IPS-NIHi7 (cell line): ENCODE data around the gene ACAA1.

Source experiments
- DNase-seq: peaks from one replicate; pipeline ENCODE4 v3.0.0; 2012; ENCODE audit warnings: mixed read lengths; ENCODE audit errors: extremely low spot score

Gene ACAA1

DNA sequence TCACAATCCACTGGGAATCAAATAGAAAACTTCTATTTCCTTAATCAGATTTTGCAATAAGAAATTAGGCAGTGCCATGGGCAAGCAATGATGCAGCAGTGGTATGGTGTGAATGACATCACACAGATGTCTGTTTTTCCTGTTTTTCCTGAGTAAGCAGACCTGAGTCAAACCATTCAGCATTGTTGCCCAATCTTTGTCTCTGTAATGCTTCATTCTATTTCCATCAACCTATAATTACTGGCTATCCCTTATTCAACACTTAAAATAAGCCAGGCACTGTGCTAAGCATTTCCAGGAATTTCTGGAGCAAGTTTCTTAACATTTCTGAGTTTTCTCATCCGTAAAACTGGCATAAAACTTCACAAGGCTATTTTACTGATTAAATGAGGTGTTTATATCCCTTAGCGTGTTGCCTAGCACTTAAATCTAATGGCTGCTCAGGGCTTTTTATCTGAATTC lies 17.1 kb upstream of the ACAA1 start:
- no peak for DNase-seq

DNA sequence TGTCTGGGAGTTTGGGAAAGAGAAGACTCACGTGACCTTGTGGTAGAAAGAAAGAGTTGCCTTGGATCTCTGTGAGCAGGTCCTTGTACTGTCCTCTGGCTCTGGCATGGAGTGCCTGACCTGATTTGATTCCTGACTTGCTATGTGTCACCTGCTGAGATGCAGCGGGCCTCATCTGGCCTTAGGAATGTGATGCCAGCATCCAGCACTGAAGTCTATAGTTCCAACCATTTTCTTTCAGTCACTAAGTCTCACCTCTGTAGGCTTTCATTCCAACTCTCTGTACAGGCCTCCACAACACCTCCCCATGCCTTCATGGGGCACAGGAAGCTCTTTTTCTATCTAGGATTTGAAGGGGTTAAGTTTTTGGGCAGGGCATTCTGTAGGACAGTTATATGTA lies 16.3 kb upstream of the ACAA1 start:
- DNase-seq = no peak

- DNase-seq = no peak
These were observed 15.7 kb upstream of the ACAA1 start for GRCh38 chr3:38152609-38153008.

- DNase-seq = no peak
These were observed 14.8 kb upstream of the ACAA1 start for GRCh38 chr3:38151667-38152265.

DNA sequence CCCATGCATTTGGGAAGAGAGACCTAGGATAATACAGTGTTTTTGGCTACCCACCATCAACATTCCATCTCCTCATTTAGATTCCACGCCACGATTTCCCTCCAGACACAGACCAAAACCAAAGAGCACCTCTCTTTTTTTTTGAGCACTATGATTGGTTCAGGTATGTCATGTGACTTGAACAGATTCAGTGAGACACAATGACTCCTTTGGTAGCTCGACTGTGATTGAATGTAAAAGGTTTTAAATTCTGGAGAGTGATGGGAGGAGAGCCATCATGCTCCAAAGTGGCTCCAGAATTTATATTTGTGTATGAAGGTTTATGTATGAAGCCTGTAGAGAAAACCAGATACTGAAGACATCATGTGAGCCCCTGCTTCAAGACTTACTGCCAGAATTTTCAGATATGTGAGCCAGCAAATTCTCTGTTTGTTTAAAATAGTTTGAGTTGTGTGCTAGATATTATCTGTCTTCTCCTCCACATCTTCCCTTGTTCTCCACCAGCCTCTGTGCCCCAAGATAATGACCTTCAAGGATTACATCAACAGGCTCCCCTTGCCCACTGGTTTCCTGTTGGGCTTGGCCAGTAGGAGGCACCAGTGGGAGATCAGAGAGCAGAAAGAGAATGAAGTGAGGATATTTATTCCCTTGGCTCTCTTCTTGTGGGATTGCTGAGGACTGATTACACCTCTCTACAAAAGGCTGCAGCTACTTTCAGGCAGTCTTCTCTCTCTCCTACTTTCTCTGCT lies 14.0 kb upstream of the ACAA1 start:
- DNase-seq = peak; percentile 17

- no peak for DNase-seq
These were observed 12.8 kb upstream of the ACAA1 start for GRCh38 chr3:38149708-38150107.

GRCh38 chr3:38148311-38148882 lies 11.5 kb upstream of the ACAA1 start:
- DNase-seq = no peak

GRCh38 chr3:38147421-38147820 lies 10.5 kb upstream of the ACAA1 start:
- DNase-seq = no peak

DNA sequence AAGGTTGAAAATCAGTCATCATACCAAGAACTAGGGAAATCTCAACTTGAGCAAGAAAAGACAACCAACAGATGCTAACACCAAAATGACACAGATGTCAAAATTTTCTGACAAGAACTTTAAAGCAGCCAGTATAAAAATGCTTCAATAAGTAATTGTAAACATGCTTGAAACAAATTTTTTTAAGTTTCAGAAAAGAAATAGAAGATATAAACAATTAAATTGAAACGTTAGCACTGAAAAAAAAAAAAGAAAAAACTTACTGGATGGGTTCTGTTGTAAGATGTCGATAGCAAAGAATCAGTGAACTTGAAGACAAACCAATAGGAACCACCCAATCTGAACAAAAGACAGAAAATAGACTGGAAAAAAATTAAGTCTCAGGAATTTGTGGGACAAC lies 9.6 kb upstream of the ACAA1 start:
- DNase-seq = no peak

DNA sequence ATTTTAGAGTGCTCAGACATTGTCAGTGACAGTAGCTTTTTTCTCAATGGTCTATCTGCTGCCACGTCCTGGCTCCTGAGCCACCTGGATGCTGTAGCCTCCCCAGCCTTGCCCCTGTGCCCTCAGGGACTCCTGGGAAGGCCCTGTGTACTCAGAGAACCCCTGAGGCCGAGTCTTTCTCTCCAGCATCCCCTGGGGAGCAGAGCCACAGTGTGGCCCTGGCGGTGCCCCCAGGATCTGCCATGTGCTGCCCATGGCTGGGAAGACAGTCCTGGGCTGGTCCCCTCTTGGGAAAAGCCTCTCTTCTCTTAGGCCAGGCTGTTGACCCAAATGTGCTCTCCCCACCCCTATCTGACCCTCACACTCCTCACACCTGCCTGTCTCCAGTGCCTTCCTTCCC lies 6.6 kb upstream of the ACAA1 start:
- DNase-seq = no peak

DNA sequence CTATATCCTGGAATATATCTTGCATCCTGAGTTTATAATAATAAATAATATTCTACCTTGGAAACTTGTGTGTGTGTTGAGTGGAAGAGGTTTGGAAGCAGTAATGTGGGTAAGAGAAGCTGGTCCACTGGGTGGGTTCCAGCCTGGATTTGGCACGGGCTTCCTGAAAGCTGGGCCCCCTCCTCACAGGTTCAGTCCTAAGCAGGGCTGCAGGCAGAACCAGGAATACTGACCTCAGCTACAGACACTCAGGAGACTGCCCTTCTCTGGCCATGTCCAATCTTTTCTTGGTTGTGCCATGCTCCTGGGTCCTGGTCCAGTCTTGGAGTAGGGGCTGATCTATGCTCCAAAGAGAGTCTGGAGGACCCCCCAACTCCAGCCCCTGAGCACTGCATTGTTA lies 6.0 kb upstream of the ACAA1 start:
- DNase-seq = no peak

DNA sequence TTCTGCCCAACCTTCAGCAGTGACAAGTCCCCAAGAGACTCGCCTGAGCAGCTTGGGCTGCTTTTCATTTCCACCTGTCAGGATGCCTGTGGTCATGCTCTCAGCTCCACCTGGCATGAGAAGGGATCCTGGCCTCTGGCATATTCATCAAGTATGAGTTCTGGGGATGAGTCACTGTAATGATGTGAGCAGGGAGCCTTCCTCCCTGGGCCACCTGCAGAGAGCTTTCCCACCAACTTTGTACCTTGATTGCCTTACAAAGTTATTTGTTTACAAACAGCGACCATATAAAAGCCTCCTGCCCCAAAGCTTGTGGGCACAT lies 5.0 kb upstream of the ACAA1 start:
- DNase-seq = no peak

DNA sequence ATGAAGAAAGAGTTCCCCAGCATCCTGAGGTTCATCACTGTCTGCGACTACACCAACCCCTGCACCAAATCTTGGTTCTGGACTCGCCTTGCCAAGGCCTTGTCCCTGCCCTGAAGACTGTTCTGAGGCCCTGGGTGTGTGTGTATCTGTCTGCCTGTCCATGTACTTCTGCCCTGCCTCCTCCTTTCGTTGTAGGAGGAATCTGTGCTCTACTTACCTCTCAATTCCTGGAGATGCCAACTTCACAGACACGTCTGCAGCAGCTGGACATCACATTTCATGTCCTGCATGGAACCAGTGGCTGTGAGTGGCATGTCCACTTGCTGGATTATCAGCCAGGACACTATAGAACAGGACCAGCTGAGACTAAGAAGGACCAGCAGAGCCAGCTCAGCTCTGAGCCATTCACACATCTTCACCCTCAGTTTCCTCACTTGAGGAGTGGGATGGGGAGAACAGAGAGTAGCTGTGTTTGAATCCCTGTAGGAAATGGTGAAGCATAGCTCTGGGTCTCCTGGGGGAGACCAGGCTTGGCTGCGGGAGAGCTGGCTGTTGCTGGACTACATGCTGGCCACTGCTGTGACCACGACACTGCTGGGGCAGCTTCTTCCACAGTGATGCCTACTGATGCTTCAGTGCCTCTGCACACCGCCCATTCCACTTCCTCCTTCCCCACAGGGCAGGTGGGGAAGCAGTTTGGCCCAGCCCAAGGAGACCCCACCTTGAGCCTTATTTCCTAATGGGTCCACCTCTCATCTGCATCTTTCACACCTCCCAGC lies 4.4 kb upstream of the ACAA1 start:
- no peak for DNase-seq

GRCh38 chr3:38140326-38141172 lies 3.6 kb upstream of the ACAA1 start:
- no peak for DNase-seq

- no peak for DNase-seq
These were observed 2.7 kb upstream of the ACAA1 start for GRCh38 chr3:38139652-38140051.

- DNase-seq = no peak
These were observed 2.3 kb upstream of the ACAA1 start for GRCh38 chr3:38139191-38139590.

GRCh38 chr3:38138349-38139190 lies 1.6 kb upstream of the ACAA1 start, which contains the start of gene MYD88:
Gene MYD88, plus strand, starts transcription at chr3:38138661. Its CDS starts 40 bp downstream, at chr3:38138701.
- DNase-seq = peak; percentile 69

- DNase-seq = no peak
These were observed 855 bp upstream of the ACAA1 start for GRCh38 chr3:38137615-38138348.

DNA sequence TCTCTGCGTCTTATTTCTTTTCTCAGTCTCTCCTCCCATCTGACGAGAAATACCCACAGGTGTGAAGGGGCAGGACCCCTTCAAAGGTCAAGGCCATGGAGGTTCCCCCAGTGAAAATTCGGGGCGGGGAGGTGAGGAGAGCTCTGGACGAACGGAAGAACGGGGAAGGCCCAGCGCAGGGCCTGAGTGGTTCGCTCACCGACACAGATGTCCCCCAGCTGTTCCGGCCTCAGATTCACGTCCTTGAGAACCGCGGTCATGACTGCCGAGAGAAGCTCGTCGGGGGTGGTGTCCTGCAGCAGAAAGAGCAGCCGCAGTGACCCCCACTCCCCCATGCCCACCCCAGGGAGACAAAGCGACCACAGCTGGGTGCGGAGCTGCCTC lies 542 bp downstream of the ACAA1 start:
- DNase-seq = no peak
